Natural killer cell (primary cell): ENCODE data around the gene CDKAL1. TPM values are rescaled to one million over a fixed set of nuclear protein-coding genes. Genes with fewer than 3 reads are reported as not detected.

ENCODE experiments used
- ATAC-seq, 3 donors: fragments of 150-1000 bp in 2 of 3; fragments of 200-7000 bp in 1 of 3; cut with Tn5 transposase; 1 replicate in 1 of 3; 2 replicates in 2 of 3; pipeline ENCODE4 v1.10.0; 2021; ENCODE audit warnings: mild to moderate bottlenecking in 2 of 3, moderate library complexity in 2 of 3
- DNase-seq, 2 donors: peaks; one replicate each; pipeline versions ENCODE4 v3.0.0 to v3.0.0-alpha.2; 2013 to 2021; ENCODE audit warnings: mixed read lengths in 1 of 2
- H3K27ac ChIP-seq: one replicate; pipeline ENCODE4 v1.5.1; 2013; ENCODE audit warnings: mild to moderate bottlenecking, low read length
- H3K27me3 ChIP-seq: one replicate; pipeline ENCODE4 v1.6.1; 2013; ENCODE audit warnings: low read length; ENCODE audit not compliant: control insufficient read depth, insufficient read depth
- H3K36me3 ChIP-seq: one replicate; pipeline ENCODE4 v1.6.1; 2013; ENCODE audit warnings: low read length; ENCODE audit not compliant: control insufficient read depth, insufficient read depth
- H3K4me1 ChIP-seq: one replicate; pipeline ENCODE4 v1.6.1; 2013; ENCODE audit warnings: low read length; ENCODE audit not compliant: control insufficient read depth, insufficient read depth
- H3K4me3 ChIP-seq: one replicate; pipeline ENCODE4 v1.5.1; 2013; ENCODE audit warnings: low read length
- H3K9me3 ChIP-seq: one replicate; pipeline ENCODE4 v1.6.1; 2013; ENCODE audit warnings: low read length; ENCODE audit not compliant: control insufficient read depth, insufficient read depth
- H3K27ac Mint-ChIP-seq, 2 donors: one replicate each; pipeline ENCODE4 v1.8.0; 2022; ENCODE audit warnings: mild to moderate bottlenecking in 2 of 2, mixed read lengths in 2 of 2, moderate library complexity in 1 of 2
- H3K27me3 Mint-ChIP-seq, 2 donors: one replicate each; pipeline ENCODE4 v1.8.0; 2022; ENCODE audit warnings: low read depth in 2 of 2, mixed read lengths in 2 of 2
- H3K36me3 Mint-ChIP-seq: one replicate; pipeline ENCODE4 v1.8.0; 2022; ENCODE audit warnings: mixed read lengths
- H3K4me1 Mint-ChIP-seq, 2 donors: one replicate each; pipeline ENCODE4 v1.8.0; 2022; ENCODE audit warnings: mixed read lengths in 2 of 2
- H3K4me3 Mint-ChIP-seq: one replicate; pipeline ENCODE4 v1.8.0; 2022; ENCODE audit warnings: mild to moderate bottlenecking, moderate library complexity, mixed read lengths
- H3K9me3 Mint-ChIP-seq, 2 donors: one replicate each; pipeline ENCODE4 v1.8.0; 2022; ENCODE audit warnings: mixed read lengths in 2 of 2
- WGBS: methylation state at CpG from one replicate; pipeline ENCODE4 v1.1.7; 2013; ENCODE audit warnings: missing lambda C conversion rate; ENCODE audit not compliant: insufficient coverage; 5-methylcytosine and 5-hydroxymethylcytosine counted together
- intact Hi-C: fragments of 100-400 bp; cut with micrococcal nuclease; formaldehyde crosslinking; loops from one replicate; pipeline ENCODE4 v1.14.2; 2022
- total RNA-seq, 4 donors: library from RNA; stranded (reverse); fragments of 120-200 nt in 1 of 4; gene quantifications; one replicate each; pipeline versions ENCODE4 v1.2.3 to v1.2.4, GENCODE V29; 2013 to 2022
- TF ChIP-seq, protein P1 (sequence below): fragments of 200-600 bp; IDR thresholded peaks from one replicate; pipeline ENCODE4 v1.8.0; 2022; ENCODE audit warnings: antibody characterized with exemption

Gene CDKAL1
- total RNA-seq, 3 donors from 2014 or later (not counting 1 experiment from before 2014, with no cell fraction given), result 26.0 to 32.8 (median 28.9) TPM

DNA sequence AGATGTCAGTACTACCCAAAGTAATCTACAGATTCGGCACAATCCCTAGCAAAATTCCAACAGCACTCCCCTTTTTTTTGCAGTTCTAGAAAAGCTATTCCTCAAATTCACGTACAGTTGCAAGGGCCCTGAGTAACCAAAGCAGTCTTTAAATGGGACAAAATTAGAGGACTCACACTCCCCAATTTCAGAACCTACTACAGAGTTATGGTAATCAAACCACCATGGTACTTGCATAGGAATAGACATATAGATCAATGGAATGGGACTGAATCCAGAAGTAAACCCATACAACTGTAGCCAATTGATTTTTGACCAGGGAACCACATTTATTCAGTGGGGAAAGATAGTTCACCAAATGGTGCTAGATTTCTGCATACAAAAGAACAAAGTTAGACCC is 350.8 kb downstream of the CDKAL1 start:
- H3K4me3 ChIP-seq, result no peak overlapping the region
- 96% methylated on average over 2 of the region's 2 CpGs for WGBS
- H3K4me1 Mint-ChIP-seq, result peaks cover 0 to 5% of the 10 kb centered on the region in 2 donors
- ATAC-seq (no peak), DNase-seq (no peak)
- no peaks in the 10 kb centered on the region for H3K27me3 ChIP-seq
- intact Hi-C loops, result no loop called here
- no peaks in the 10 kb centered on the region for H3K36me3 ChIP-seq
- H3K36me3 Mint-ChIP-seq, result peaks cover 29% of the 10 kb centered on the region
- no peak overlapping the region for H3K27ac Mint-ChIP-seq
- H3K27ac ChIP-seq, result no peak overlapping the region
- H3K27me3 Mint-ChIP-seq, result no peaks in the 10 kb centered on the region
- H3K9me3 Mint-ChIP-seq, result peaks cover 9 to 12% of the 10 kb centered on the region in 2 donors
- peaks cover 13% of the 10 kb centered on the region for H3K9me3 ChIP-seq
- H3K4me1 ChIP-seq, result no peaks in the 10 kb centered on the region
- no peak overlapping the region for H3K4me3 Mint-ChIP-seq
- TF ChIP-seq, protein P1, sequence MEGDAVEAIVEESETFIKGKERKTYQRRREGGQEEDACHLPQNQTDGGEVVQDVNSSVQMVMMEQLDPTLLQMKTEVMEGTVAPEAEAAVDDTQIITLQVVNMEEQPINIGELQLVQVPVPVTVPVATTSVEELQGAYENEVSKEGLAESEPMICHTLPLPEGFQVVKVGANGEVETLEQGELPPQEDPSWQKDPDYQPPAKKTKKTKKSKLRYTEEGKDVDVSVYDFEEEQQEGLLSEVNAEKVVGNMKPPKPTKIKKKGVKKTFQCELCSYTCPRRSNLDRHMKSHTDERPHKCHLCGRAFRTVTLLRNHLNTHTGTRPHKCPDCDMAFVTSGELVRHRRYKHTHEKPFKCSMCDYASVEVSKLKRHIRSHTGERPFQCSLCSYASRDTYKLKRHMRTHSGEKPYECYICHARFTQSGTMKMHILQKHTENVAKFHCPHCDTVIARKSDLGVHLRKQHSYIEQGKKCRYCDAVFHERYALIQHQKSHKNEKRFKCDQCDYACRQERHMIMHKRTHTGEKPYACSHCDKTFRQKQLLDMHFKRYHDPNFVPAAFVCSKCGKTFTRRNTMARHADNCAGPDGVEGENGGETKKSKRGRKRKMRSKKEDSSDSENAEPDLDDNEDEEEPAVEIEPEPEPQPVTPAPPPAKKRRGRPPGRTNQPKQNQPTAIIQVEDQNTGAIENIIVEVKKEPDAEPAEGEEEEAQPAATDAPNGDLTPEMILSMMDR, result no peak

DNA sequence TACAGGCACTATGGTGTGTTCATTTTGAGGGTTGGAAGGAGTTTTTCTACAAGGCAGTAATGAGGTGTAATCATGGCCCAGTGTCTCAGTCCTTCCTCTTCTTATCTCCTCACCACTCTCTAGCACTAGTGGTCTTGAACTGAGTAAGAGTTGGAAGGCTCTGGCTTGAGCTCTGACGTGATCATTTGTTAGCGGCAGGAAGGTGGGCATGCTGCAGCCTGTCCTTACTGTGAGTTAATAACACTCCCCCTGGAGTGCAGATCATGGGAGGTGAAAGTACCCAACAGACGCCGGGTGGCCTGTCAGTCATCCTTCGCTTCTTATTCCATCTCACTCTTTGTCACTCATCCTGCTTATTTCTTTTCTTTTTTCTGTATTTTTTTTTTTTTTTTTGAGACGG is 356.9 kb downstream of the CDKAL1 start:
- ATAC-seq (no peak), DNase-seq (no peak)
- no peaks in the 10 kb centered on the region for H3K27me3 Mint-ChIP-seq

DNA sequence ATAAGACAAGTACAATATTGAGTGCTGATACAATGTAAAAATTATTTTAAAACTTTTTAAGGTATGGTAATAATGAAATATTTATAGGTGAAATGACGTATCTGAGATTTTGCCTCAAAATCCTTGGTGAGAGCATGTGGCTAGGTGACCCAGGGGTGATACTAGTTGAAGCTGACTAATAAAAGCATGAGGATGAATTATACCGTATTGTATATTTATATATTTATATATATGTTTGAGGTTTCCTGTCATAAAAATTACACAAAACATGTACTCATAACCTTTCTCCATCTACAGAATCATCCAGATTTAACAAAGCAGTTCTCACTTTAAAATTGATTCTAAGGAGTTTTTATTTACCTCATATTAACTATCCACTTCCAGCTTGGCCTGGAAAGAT is 358.1 kb downstream of the CDKAL1 start:
- H3K36me3 ChIP-seq, result no peaks in the 10 kb centered on the region
- 100% methylated on average over 1 of the region's 2 CpGs for WGBS
- no peak overlapping the region for H3K4me3 ChIP-seq
- peaks cover 7% of the 10 kb centered on the region for H3K9me3 ChIP-seq
- H3K4me3 Mint-ChIP-seq, result no peak overlapping the region
- TF ChIP-seq, protein P1, result no peak
- no peaks in the 10 kb centered on the region for H3K27me3 ChIP-seq
- peaks cover 0 to 6% of the 10 kb centered on the region in 2 donors for H3K4me1 Mint-ChIP-seq
- no peak overlapping the region for H3K27ac ChIP-seq
- no peaks in the 10 kb centered on the region for H3K27me3 Mint-ChIP-seq
- H3K9me3 Mint-ChIP-seq, result peaks cover 0 to 2% of the 10 kb centered on the region in 2 donors
- DNase-seq (no peak), ATAC-seq (no peak)
- H3K36me3 Mint-ChIP-seq, result no peaks in the 10 kb centered on the region
- H3K27ac Mint-ChIP-seq, result no peak overlapping the region
- H3K4me1 ChIP-seq, result no peaks in the 10 kb centered on the region
- intact Hi-C loops, result no loop called here

More for the DNA sequence above, 356.9 kb downstream of the CDKAL1 start:
- Mint-ChIP-seq H3K36me3 (no peaks in the 10 kb centered on the region), H3K4me1 (peaks cover 0 to 6% of the 10 kb centered on the region in 2 donors), H3K4me3 (no peak overlapping the region), H3K9me3 (peaks cover 4 to 5% of the 10 kb centered on the region in 2 donors), H3K27ac (no peak overlapping the region)
- Histone ChIP-seq H3K36me3 (no peaks in the 10 kb centered on the region), H3K4me3 (no peak overlapping the region), H3K27ac (no peak overlapping the region), H3K27me3 (no peaks in the 10 kb centered on the region), H3K9me3 (peaks cover 7% of the 10 kb centered on the region), H3K4me1 (no peaks in the 10 kb centered on the region)
- TF ChIP-seq, protein P1, result no peak
- intact Hi-C loops, result no loop called here
- WGBS, result 93% methylated on average over 6 of the region's 6 CpGs

DNA sequence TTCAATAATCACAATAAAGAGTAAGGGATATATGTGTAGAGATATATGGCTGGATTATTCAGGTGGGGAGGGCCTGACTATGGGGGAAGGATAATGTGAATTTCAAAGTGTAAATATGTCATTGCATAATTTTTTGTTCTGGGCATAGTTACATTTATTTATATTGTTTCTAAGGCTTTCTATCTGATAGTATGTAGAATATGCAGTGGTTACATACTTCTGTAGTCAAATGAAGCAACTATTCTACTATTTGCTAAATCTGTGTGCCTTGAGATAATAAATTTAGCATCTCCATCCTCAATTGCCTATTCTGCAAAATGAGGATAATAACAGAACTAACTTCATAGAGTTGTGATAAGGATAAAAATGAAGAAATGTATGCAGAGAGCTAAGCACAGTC is 359.2 kb downstream of the CDKAL1 start:
- no peak overlapping the region for H3K27ac Mint-ChIP-seq
- TF ChIP-seq, protein P1, result no peak
- H3K4me3 ChIP-seq, result no peak overlapping the region
- H3K4me1 Mint-ChIP-seq, result peaks cover 0 to 6% of the 10 kb centered on the region in 2 donors
- no peaks in the 10 kb centered on the region for H3K27me3 ChIP-seq
- intact Hi-C loops, result no loop called here
- H3K27me3 Mint-ChIP-seq, result no peaks in the 10 kb centered on the region
- no peaks in the 10 kb centered on the region for H3K9me3 ChIP-seq
- no peaks in the 10 kb centered on the region for H3K36me3 Mint-ChIP-seq
- no peak for ATAC-seq
- DNase-seq, result no peak
- no peaks in the 10 kb centered on the region for H3K36me3 ChIP-seq
- no peak overlapping the region for H3K4me3 Mint-ChIP-seq
- no peaks in the 10 kb centered on the region for H3K4me1 ChIP-seq
- no peak overlapping the region for H3K27ac ChIP-seq
- peaks cover 0 to 2% of the 10 kb centered on the region in 2 donors for H3K9me3 Mint-ChIP-seq
